HepG2 (cell line): ENCODE data around the gene GLIS2. TPM values are rescaled to one million over a fixed set of nuclear protein-coding genes. Genes with fewer than 3 reads are reported as not detected.
A peak's percentile ranks its signal among the peaks of the same experiment; 100 is the strongest.

Experiments used
- AKAP8 ChIP-seq: sonication (generic); formaldehyde crosslinking; IDR thresholded peaks from 2 replicates; pipeline ENCODE4 v1.5.1; 2020; ENCODE audit warnings: mild to moderate bottlenecking, missing genetic modification reagents
- ATF7 ChIP-seq, 2 experiments: fragments of 450-650 bp in 1 of 2; sonication (generic) in 1 of 2; formaldehyde crosslinking in 1 of 2; IDR thresholded peaks; 2 replicates each; pipeline versions ENCODE4 v1.4.0 to v1.6.1; 2016 to 2020; ENCODE audit warnings: antibody characterized with exemption in 1 of 2, mild to moderate bottlenecking in 1 of 2, missing genetic modification reagents in 1 of 2
- DR1 ChIP-seq: sonication (generic); formaldehyde crosslinking; IDR thresholded peaks from 2 replicates; pipeline ENCODE4 v1.8.0; 2021; ENCODE audit warnings: mild to moderate bottlenecking, missing genetic modification reagents, inconsistent platforms
- ESRRA ChIP-seq: sonication (generic); formaldehyde crosslinking; IDR thresholded peaks from 2 replicates; pipeline ENCODE4 v1.5.1; 2020; ENCODE audit warnings: mild to moderate bottlenecking, low read depth, missing genetic modification reagents
- FOXO1 ChIP-seq: sonication (generic); formaldehyde crosslinking; IDR thresholded peaks from 2 replicates; pipeline ENCODE4 v1.4.0; 2020; ENCODE audit warnings: missing genetic modification reagents
- HOXA7 ChIP-seq: sonication (generic); formaldehyde crosslinking; IDR thresholded peaks from 2 replicates; pipeline ENCODE4 v1.8.1; 2022; ENCODE audit warnings: mild to moderate bottlenecking, missing genetic modification reagents, moderate library complexity
- KAT7 ChIP-seq: IDR thresholded peaks from 2 replicates; pipeline ENCODE4 v1.6.1; 2018; ENCODE audit warnings: borderline replicate concordance, missing compliant biosample characterization
- MAZ ChIP-seq, 2 experiments: sonication (generic) in 1 of 2; formaldehyde crosslinking in 1 of 2; IDR thresholded peaks; 2 replicates each; pipeline versions ENCODE4 v1.5.0 to v1.6.1; 2012 to 2020; ENCODE audit warnings: low read depth in 2 of 2, mild to moderate bottlenecking in 2 of 2, borderline replicate concordance in 1 of 2, improper control_type of control experiment in 1 of 2, low read length in 1 of 2, missing genetic modification reagents in 1 of 2, moderate library complexity in 1 of 2
- POLR2A ChIP-seq, 2 experiments: IDR thresholded peaks; 2 replicates each; pipeline ENCODE4 v1.6.1; 2011; ENCODE audit warnings: low read depth in 2 of 2, low read length in 2 of 2, mild to moderate bottlenecking in 1 of 2, moderate library complexity in 1 of 2; ENCODE audit not compliant: insufficient read depth in 1 of 2
- SETDB1 ChIP-seq: sonication (generic); formaldehyde crosslinking; IDR thresholded peaks from 2 replicates; pipeline ENCODE4 v1.5.1; 2020; ENCODE audit warnings: missing genetic modification reagents, mild to moderate bottlenecking, borderline replicate concordance
- SYNCRIP ChIP-seq: fragments of 200-400 bp; formaldehyde crosslinking; IDR thresholded peaks from 2 replicates; pipeline ENCODE4 v1.6.1; 2018; ENCODE audit warnings: mild to moderate bottlenecking, low read depth, low read length; ENCODE audit not compliant: insufficient read depth
- YY1 ChIP-seq: IDR thresholded peaks from 2 replicates; pipeline ENCODE4 v1.6.1; 2011; ENCODE audit warnings: low read length, low read depth, moderate library complexity, mild to moderate bottlenecking; ENCODE audit not compliant: insufficient read depth, insufficient replicate concordance
- ZBTB33 ChIP-seq: sonication (generic); formaldehyde crosslinking; IDR thresholded peaks from 2 replicates; pipeline ENCODE4 v1.4.0; 2020; ENCODE audit warnings: missing genetic modification reagents
- ZC3H13 ChIP-seq: sonication (generic); formaldehyde crosslinking; IDR thresholded peaks from 2 replicates; pipeline ENCODE4 v1.8.1; 2023; ENCODE audit warnings: mild to moderate bottlenecking, missing genetic modification reagents, moderate library complexity
- ZNF136 ChIP-seq: sonication (generic); formaldehyde crosslinking; IDR thresholded peaks from 2 replicates; pipeline ENCODE4 v1.8.1; 2022; ENCODE audit warnings: low read depth, mild to moderate bottlenecking, moderate library complexity, missing genetic modification reagents
- ZNF17 ChIP-seq: sonication (generic); formaldehyde crosslinking; IDR thresholded peaks from 2 replicates; pipeline ENCODE4 v1.5.0; 2020; ENCODE audit warnings: mild to moderate bottlenecking, missing genetic modification reagents
- ZNF451 ChIP-seq: sonication (generic); formaldehyde crosslinking; IDR thresholded peaks from 2 replicates; pipeline ENCODE4 v1.5.0; 2020; ENCODE audit warnings: mild to moderate bottlenecking, missing genetic modification reagents
- ZNF530 ChIP-seq: sonication (generic); formaldehyde crosslinking; IDR thresholded peaks from 2 replicates; pipeline ENCODE4 v1.5.0; 2020; ENCODE audit warnings: low read depth, mild to moderate bottlenecking, missing genetic modification reagents
- ZNF563 ChIP-seq: sonication (generic); formaldehyde crosslinking; IDR thresholded peaks from 2 replicates; pipeline ENCODE4 v1.8.0; 2022; ENCODE audit warnings: mild to moderate bottlenecking, moderate library complexity, missing genetic modification reagents
- ZNF572 ChIP-seq: sonication (generic); formaldehyde crosslinking; IDR thresholded peaks from 2 replicates; pipeline ENCODE4 v1.5.1; 2020; ENCODE audit warnings: mild to moderate bottlenecking, missing genetic modification reagents
- ZSCAN21 ChIP-seq: sonication (generic); formaldehyde crosslinking; IDR thresholded peaks from 2 replicates; pipeline ENCODE4 v1.8.0; 2022; ENCODE audit warnings: mild to moderate bottlenecking, missing genetic modification reagents, moderate library complexity, borderline replicate concordance
- ZSCAN9 ChIP-seq: IDR thresholded peaks from 2 replicates; pipeline ENCODE4 v1.6.1; 2016; ENCODE audit warnings: borderline replicate concordance
- polyA plus RNA-seq, 8 experiments: library from polyadenylated mRNA; depleted of rRNA in 3 of 8; stranded (reverse) in 7 of 8; unstranded in 1 of 8; fragments of >200 nt; fragmentation: Illumina TruSeq in 4 of 8; extraction: Trizol in 4 of 8; gene quantifications; 2 replicates each; pipeline versions ENCODE4 v1.2.1 to v1.2.3, GENCODE V29; 2011 to 2016; ENCODE audit warnings: low read depth in 4 of 8, missing spikeins in 1 of 8, mixed read lengths in 1 of 8; ENCODE audit not compliant: insufficient read depth in 1 of 8
- total RNA-seq, 5 experiments: library from RNA; depleted of rRNA; stranded (reverse); fragments of >200 nt; fragmentation: Illumina TruSeq; extraction: Trizol; gene quantifications; 2 replicates each; pipeline ENCODE4 v1.2.3, GENCODE V29; 2016; ENCODE audit warnings: low read depth in 1 of 5
- TF ChIP-seq, protein P1 (sequence below): sonication (generic); formaldehyde crosslinking; conservative IDR thresholded peaks from 2 replicates; pipeline ENCODE4 v1.4.0; 2020; ENCODE audit warnings: missing genetic modification reagents
- TF ChIP-seq, protein P2 (sequence below): sonication (generic); formaldehyde crosslinking; IDR thresholded peaks from 2 replicates; pipeline ENCODE4 v1.8.1; 2023; ENCODE audit warnings: missing genetic modification reagents, mild to moderate bottlenecking, borderline replicate concordance
- TF ChIP-seq, protein P3 (sequence below): IDR thresholded peaks from 2 replicates; pipeline ENCODE4 v1.6.1; 2016; ENCODE audit warnings: control low read depth

GLIS2 gene
- total and polyA plus RNA-seq, 2 of the 13 experiments (the other 11 are each of a cell fraction or from before 2014, with no cell fraction given): 0.28 to 0.29 TPM

- TF ChIP-seq ZNF572 (CRISPR knock-in tag) (no peak), YY1 (no peak), ESRRA (CRISPR knock-in tag) (no peak), SETDB1 (CRISPR knock-in tag) (no peak), SYNCRIP (no peak), KAT7 (CRISPR knock-in tag) (no peak), ZNF530 (CRISPR knock-in tag) (no peak), MAZ (IDR thresholded peaks at IDR 0.05; ENCODE audit: borderline replicate concordance, low read depth, low read length) (no peak), MAZ (CRISPR knock-in tag; IDR thresholded peaks at IDR 0.05; ENCODE audit: low read depth) (no peak), FOXO1 (no peak), AKAP8 (peak; percentile 43; the same call in 1 of the 2 replicates), HOXA7 (CRISPR knock-in tag) (no peak), ZNF17 (CRISPR knock-in tag) (no peak), ZNF136 (CRISPR knock-in tag) (no peak), ZC3H13 (CRISPR knock-in tag) (peak; percentile 87), ZSCAN9 (CRISPR knock-in tag) (no peak), POLR2A (IDR thresholded peaks at IDR 0.05; ENCODE audit: insufficient read depth in 1 of 2, low read depth in 2 of 2, low read length in 2 of 2) (no peak), ZNF563 (CRISPR knock-in tag) (no peak), ZBTB33 (peak; percentile 96), ZSCAN21 (CRISPR knock-in tag) (0 out of 2 replicates have a peak, but pooled peaks have one; percentile 28), ATF7 (IDR thresholded peaks at IDR 0.05) (no peak), ATF7 (CRISPR knock-in tag; IDR thresholded peaks at IDR 0.05) (no peak), DR1 (CRISPR knock-in tag) (no peak), ZNF451 (CRISPR knock-in tag) (0 out of 2 replicates have a peak, but pooled peaks have one; percentile 12)
- TF ChIP-seq, protein P1, sequence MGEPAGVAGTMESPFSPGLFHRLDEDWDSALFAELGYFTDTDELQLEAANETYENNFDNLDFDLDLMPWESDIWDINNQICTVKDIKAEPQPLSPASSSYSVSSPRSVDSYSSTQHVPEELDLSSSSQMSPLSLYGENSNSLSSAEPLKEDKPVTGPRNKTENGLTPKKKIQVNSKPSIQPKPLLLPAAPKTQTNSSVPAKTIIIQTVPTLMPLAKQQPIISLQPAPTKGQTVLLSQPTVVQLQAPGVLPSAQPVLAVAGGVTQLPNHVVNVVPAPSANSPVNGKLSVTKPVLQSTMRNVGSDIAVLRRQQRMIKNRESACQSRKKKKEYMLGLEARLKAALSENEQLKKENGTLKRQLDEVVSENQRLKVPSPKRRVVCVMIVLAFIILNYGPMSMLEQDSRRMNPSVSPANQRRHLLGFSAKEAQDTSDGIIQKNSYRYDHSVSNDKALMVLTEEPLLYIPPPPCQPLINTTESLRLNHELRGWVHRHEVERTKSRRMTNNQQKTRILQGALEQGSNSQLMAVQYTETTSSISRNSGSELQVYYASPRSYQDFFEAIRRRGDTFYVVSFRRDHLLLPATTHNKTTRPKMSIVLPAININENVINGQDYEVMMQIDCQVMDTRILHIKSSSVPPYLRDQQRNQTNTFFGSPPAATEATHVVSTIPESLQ (CRISPR knock-in tag): no peak
- TF ChIP-seq, protein P2, sequence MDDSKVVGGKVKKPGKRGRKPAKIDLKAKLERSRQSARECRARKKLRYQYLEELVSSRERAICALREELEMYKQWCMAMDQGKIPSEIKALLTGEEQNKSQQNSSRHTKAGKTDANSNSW (CRISPR knock-in tag): no peak
- TF ChIP-seq, protein P3, sequence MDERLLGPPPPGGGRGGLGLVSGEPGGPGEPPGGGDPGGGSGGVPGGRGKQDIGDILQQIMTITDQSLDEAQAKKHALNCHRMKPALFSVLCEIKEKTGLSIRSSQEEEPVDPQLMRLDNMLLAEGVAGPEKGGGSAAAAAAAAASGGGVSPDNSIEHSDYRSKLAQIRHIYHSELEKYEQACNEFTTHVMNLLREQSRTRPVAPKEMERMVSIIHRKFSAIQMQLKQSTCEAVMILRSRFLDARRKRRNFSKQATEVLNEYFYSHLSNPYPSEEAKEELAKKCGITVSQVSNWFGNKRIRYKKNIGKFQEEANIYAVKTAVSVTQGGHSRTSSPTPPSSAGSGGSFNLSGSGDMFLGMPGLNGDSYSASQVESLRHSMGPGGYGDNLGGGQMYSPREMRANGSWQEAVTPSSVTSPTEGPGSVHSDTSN (CRISPR knock-in tag): no peak
Observed at GRCh38 chr16:4381935-4382794, 66.3 kb downstream of the GLIS2 start (continued).
